Measurements from ENCODE around the gene VWA3B. TPM values are rescaled to one million over a fixed set of nuclear protein-coding genes. Genes with fewer than 3 reads are reported as not detected.

Gene VWA3B
- total RNA-seq, 6 experiments from 2014 or later = 0.09 to 0.24 (median 0.13) TPM; not detected in 2

- DNase-seq = no peak
- Histone ChIP-seq H3K36me3 (no peaks in the 10 kb centered on the region), H3K4me3 (no peak overlapping the region), H3K9me3 (no peaks in the 10 kb centered on the region), H3K27me3 (no peaks in the 10 kb centered on the region), H3K27ac (no peak overlapping the region), H3K4me1 (no peaks in the 10 kb centered on the region)
- TF ChIP-seq POLR2A (IDR thresholded peaks at IDR 0.05) = no peak
- no peak for TF ChIP-seq CTCF (IDR thresholded peaks at IDR 0.05)
- intact Hi-C loops (cut with DNase I) = no loop called here
- ATAC-seq = no peak
- 42% methylated on average over 3 of the region's 3 CpGs for WGBS (ENCODE audit: insufficient coverage, low coverage, low lambda C conversion rate, missing lambda C conversion rate)
Measured at GRCh38 chr2:98355881-98356280, 268.9 kb downstream of the VWA3B start.

- Histone ChIP-seq H3K27ac (no peak overlapping the region), H3K4me3 (no peak overlapping the region), H3K4me1 (no peaks in the 10 kb centered on the region), H3K36me3 (no peaks in the 10 kb centered on the region), H3K27me3 (no peaks in the 10 kb centered on the region), H3K9me3 (no peaks in the 10 kb centered on the region)
- 53% methylated on average over 7 of the region's 7 CpGs for WGBS (ENCODE audit: insufficient coverage, low coverage, low lambda C conversion rate, missing lambda C conversion rate)
- ATAC-seq = no peak
- TF ChIP-seq CTCF (IDR thresholded peaks at IDR 0.05) (no peak), POLR2A (IDR thresholded peaks at IDR 0.05) (no peak)
- DNase-seq = no peak
- intact Hi-C loops (cut with DNase I) = no loop called here
Measured at GRCh38 chr2:98356729-98357128, 269.8 kb downstream of the VWA3B start.

- no peaks in the 10 kb centered on the region for H3K36me3 ChIP-seq
- intact Hi-C loops (cut with DNase I) = no loop called here
- no peak overlapping the region for H3K4me3 ChIP-seq
- H3K9me3 ChIP-seq = no peaks in the 10 kb centered on the region
- ATAC-seq (no peak), DNase-seq (no peak)
- no peak overlapping the region for H3K27ac ChIP-seq
- WGBS (ENCODE audit: insufficient coverage, low coverage, low lambda C conversion rate, missing lambda C conversion rate) = 39% methylated on average over 2 of the region's 3 CpGs
- no peaks in the 10 kb centered on the region for H3K4me1 ChIP-seq
- TF ChIP-seq POLR2A (IDR thresholded peaks at IDR 0.05) (no peak), CTCF (IDR thresholded peaks at IDR 0.05) (no peak)
- H3K27me3 ChIP-seq = no peaks in the 10 kb centered on the region
Measured at GRCh38 chr2:98357849-98358248, 270.9 kb downstream of the VWA3B start.

- H3K9me3 ChIP-seq = no peaks in the 10 kb centered on the region
- H3K36me3 ChIP-seq = no peaks in the 10 kb centered on the region
- H3K27ac ChIP-seq = no peak overlapping the region
- no peak for DNase-seq
- H3K4me1 ChIP-seq = no peaks in the 10 kb centered on the region
- intact Hi-C loops (cut with DNase I) = no loop called here
- TF ChIP-seq CTCF (IDR thresholded peaks at IDR 0.05) (no peak), POLR2A (IDR thresholded peaks at IDR 0.05) (no peak)
- no peak for ATAC-seq
- no peak overlapping the region for H3K4me3 ChIP-seq
- 80% methylated on average over 1 of the region's 1 CpG for WGBS (ENCODE audit: insufficient coverage, low coverage, low lambda C conversion rate, missing lambda C conversion rate)
- H3K27me3 ChIP-seq = no peaks in the 10 kb centered on the region
Measured at GRCh38 chr2:98359986-98360385, 273.0 kb downstream of the VWA3B start.

Other genes with a start within 250 kb of the VWA3B start
- gene TMEM131, start 91.2 kb upstream of the VWA3B start, total RNA-seq = 10 to 100 TPM; 14.8 to 34.0 (median 17.8) TPM